OCI-LY7 (cell line): Measurements from ENCODE around the gene SUN2. TPM values are rescaled to one million over a fixed set of nuclear protein-coding genes. Genes with fewer than 3 reads are reported as not detected.

Experiments used
- BruUV-seq: library from RNA; stranded (reverse); fragments of 400-500 nt; replicated peaks from 2 replicates; lab custom pipeline; 2021; lab: Mats Ljungman, UMichigan
- CTCF ChIA-PET: fragments of 300-600 bp; sonication (Branson Sonifier 250); formaldehyde crosslinking; loops from one replicate; lab custom pipeline; 2022; ENCODE audit warnings: antibody characterized with exemption; ENCODE audit not compliant: unreplicated experiment; lab: Charles Lee
- POLR2A ChIA-PET: fragments of 300-600 bp; sonication (Branson Sonifier 250); formaldehyde crosslinking; loops from one replicate; lab custom pipeline; 2022; ENCODE audit warnings: antibody characterized with exemption; lab: Charles Lee
- DNase-seq: peaks from one replicate; pipeline ENCODE4 v3.0.0-alpha.2; 2015; ENCODE audit warnings: low spot score
- H2AFZ ChIP-seq: fragments of 200-600 bp; sonication (generic), shearing (Covaris generic); 2 replicates; pipeline ENCODE4 v1.6.1; 2014; ENCODE audit warnings: mild to moderate bottlenecking, antibody characterized with exemption, low read length, moderate library complexity
- H3K27ac ChIP-seq: fragments of 200-600 bp; sonication (generic); 2 replicates; pipeline ENCODE4 v1.5.1; 2014; ENCODE audit warnings: mixed run types, low read depth, mild to moderate bottlenecking, moderate library complexity, low read length, inconsistent platforms; ENCODE audit not compliant: poor library complexity, severe bottlenecking
- H3K36me3 ChIP-seq: fragments of 200-600 bp; sonication (generic); 2 replicates; pipeline ENCODE4 v1.6.1; 2014; ENCODE audit warnings: mild to moderate bottlenecking, antibody characterized with exemption, low read length, moderate library complexity, mixed read lengths; ENCODE audit not compliant: insufficient read depth
- H3K4me1 ChIP-seq: fragments of 200-600 bp; sonication (generic); 2 replicates; pipeline ENCODE4 v1.5.1; 2014; ENCODE audit warnings: mild to moderate bottlenecking, low read length; ENCODE audit not compliant: insufficient read depth, poor library complexity, severe bottlenecking
- H3K4me2 ChIP-seq: fragments of 200-600 bp; sonication (generic); 2 replicates; pipeline ENCODE4 v1.6.1; 2014; ENCODE audit warnings: mild to moderate bottlenecking, low read length
- H3K4me3 ChIP-seq: fragments of 200-600 bp; sonication (generic); 2 replicates; pipeline ENCODE4 v1.5.1; 2014; ENCODE audit warnings: mild to moderate bottlenecking, low read depth, low read length; ENCODE audit not compliant: poor library complexity, severe bottlenecking
- H3K79me2 ChIP-seq: fragments of 200-600 bp; sonication (generic); 2 replicates; pipeline ENCODE4 v1.6.1; 2016; ENCODE audit warnings: low read depth, mild to moderate bottlenecking, low read length, moderate library complexity, mixed read lengths; ENCODE audit not compliant: insufficient read depth
- H3K9me2 ChIP-seq: fragments of 200-600 bp; sonication (generic); 2 replicates; pipeline ENCODE4 v1.6.1; 2016; ENCODE audit warnings: mild to moderate bottlenecking, low read length, mixed read lengths; ENCODE audit not compliant: insufficient read depth
- H3K9me3 ChIP-seq: fragments of 200-600 bp; sonication (generic); 2 replicates; pipeline ENCODE4 v1.6.1; 2014; ENCODE audit warnings: mild to moderate bottlenecking, mixed run types, low read length, mixed read lengths
- H4K20me1 ChIP-seq: fragments of 200-600 bp; sonication (generic); 2 replicates; pipeline ENCODE4 v1.6.1; 2014; ENCODE audit warnings: mild to moderate bottlenecking, antibody characterized with exemption, low read length, moderate library complexity, mixed read lengths; ENCODE audit not compliant: insufficient read depth
- CTCF ChIP-seq: fragments of 200-600 bp; sonication (generic); conservative IDR thresholded peaks from 2 replicates; pipeline ENCODE4 v1.5.1; 2014; ENCODE audit warnings: mild to moderate bottlenecking, antibody characterized with exemption, low read length, moderate library complexity, mixed read lengths
- EZH2phosphoT487 ChIP-seq: fragments of 200-600 bp; sonication (generic); IDR thresholded peaks from 2 replicates; pipeline ENCODE4 v1.6.1; 2018; ENCODE audit warnings: low read depth, borderline replicate concordance, mild to moderate bottlenecking, mixed run types, antibody characterized with exemption, low read length, moderate library complexity, mixed read lengths
- intact Hi-C: fragments of 100-400 bp; cut with micrococcal nuclease; formaldehyde crosslinking; loops from one replicate; pipeline ENCODE4 v1.10.0; 2022; ENCODE audit not compliant: unreplicated experiment
- total RNA-seq, 2 experiments: library from RNA; depleted of rRNA in 1 of 2; stranded (reverse); fragments of >200 nt in 1 of 2; shearing (Covaris generic) in 1 of 2; gene quantifications; 2 replicates each; pipeline ENCODE4 v1.2.3, GENCODE V29; 2014 to 2022

Gene SUN2
- total RNA-seq, 2 experiments from 2014 or later, result 59.1 to 80.2 TPM

- BruUV-seq, result no TSS peak
- Histone ChIP-seq H3K4me3 (no peak overlapping the region), H3K9me2 (no peaks in the 10 kb centered on the region), H3K4me2 (no peak overlapping the region), H2AFZ (no peak overlapping the region), H3K27ac (no peak overlapping the region), H3K9me3 (no peaks in the 10 kb centered on the region), H3K4me1 (peaks cover 8% of the 10 kb centered on the region), H4K20me1 (no peaks in the 10 kb centered on the region), H3K36me3 (no peaks in the 10 kb centered on the region), H3K79me2 (no peaks in the 10 kb centered on the region)
- DNase-seq, result no peak
- ChIA-PET POLR2A (no interaction called here), CTCF (no interaction called here)
- TF ChIP-seq EZH2phosphoT487, result no peak
- no peak for TF ChIP-seq CTCF
- intact Hi-C loops, result no loop called here
Measured at GRCh38 chr22:38788846-38789245, 33.0 kb upstream of the SUN2 start.

DNA sequence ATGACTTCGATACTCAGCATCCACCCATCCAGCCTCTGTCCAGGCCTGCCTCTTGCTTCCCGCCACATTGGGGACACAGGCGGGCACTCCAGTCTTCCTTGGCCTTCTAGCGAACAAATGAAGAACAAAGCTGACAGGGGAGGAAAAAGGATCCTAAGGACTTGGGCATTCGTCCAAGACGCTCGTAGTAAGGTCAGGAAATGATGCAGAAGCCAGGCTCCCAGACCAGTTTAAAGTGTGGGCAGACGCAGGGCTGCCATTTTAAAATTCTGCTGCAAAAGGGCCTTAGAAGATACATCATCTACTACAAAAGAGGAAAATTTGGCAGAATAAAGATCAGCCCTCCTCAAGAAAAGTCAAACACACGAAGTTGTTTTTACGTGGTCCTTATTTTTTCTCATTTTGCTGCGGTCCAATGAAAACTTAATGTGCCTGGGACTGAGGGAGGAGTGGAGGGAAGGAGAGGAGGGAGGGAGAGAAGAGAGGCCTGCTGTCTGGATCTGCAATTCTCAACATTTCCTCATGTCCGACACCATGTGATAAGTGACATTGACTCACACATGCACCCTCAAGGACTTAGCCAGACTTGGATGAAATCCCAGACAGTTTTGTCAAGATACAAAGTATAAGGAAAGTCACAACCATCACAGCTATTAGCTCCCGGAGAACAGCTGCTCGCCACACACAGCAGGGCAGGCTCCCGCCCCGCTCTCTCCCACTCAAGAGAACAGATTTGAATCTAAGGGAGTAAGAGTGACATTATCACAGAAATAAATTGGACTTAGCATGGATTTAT is 32.4 kb upstream of the SUN2 start:
- ChIA-PET POLR2A (no interaction called here), CTCF (no interaction called here)
- intact Hi-C loops, result no loop called here
- no peaks in the 10 kb centered on the region for H3K9me3 ChIP-seq
- no peak for TF ChIP-seq CTCF
- no peak for TF ChIP-seq EZH2phosphoT487
- H3K4me2 ChIP-seq, result no peak overlapping the region
- H3K27ac ChIP-seq, result no peak overlapping the region
- no peak overlapping the region for H2AFZ ChIP-seq
- no peaks in the 10 kb centered on the region for H3K9me2 ChIP-seq
- no peak for DNase-seq
- no TSS peak for BruUV-seq
- no peaks in the 10 kb centered on the region for H3K36me3 ChIP-seq
- no peaks in the 10 kb centered on the region for H3K79me2 ChIP-seq
- no peak overlapping the region for H3K4me3 ChIP-seq
- H3K4me1 ChIP-seq, result peaks cover 5% of the 10 kb centered on the region
- no peaks in the 10 kb centered on the region for H4K20me1 ChIP-seq

GRCh38 chr22:38786631-38787030 is 30.8 kb upstream of the SUN2 start:
- no peaks in the 10 kb centered on the region for H3K36me3 ChIP-seq
- ChIA-PET POLR2A (no interaction called here), CTCF (no interaction called here)
- no peak overlapping the region for H3K4me2 ChIP-seq
- H2AFZ ChIP-seq, result no peak overlapping the region
- H3K79me2 ChIP-seq, result no peaks in the 10 kb centered on the region
- no peaks in the 10 kb centered on the region for H3K9me2 ChIP-seq
- no peak for DNase-seq
- H3K27ac ChIP-seq, result no peak overlapping the region
- no peaks in the 10 kb centered on the region for H3K4me1 ChIP-seq
- H3K4me3 ChIP-seq, result no peak overlapping the region
- intact Hi-C loops, result no loop called here
- no peaks in the 10 kb centered on the region for H4K20me1 ChIP-seq
- no peaks in the 10 kb centered on the region for H3K9me3 ChIP-seq
- TF ChIP-seq EZH2phosphoT487 (no peak), CTCF (no peak)
- BruUV-seq, result no TSS peak
